Adrenal gland (tissue), 12 donors: Measurements from ENCODE around the gene CD8A. TPM values are rescaled to one million over a fixed set of nuclear protein-coding genes. Genes with fewer than 3 reads are reported as not detected.

Experiments
- DNase-seq, 7 donors: peaks; one replicate each; pipeline ENCODE4 v3.0.0-alpha.2; 2019 to 2020
- H3K27ac ChIP-seq, 5 donors: fragments of 200-600 bp; sonication (generic) in 4 of 5; 1 replicate in 3 of 5; 2 replicates in 2 of 5; pipeline versions ENCODE4 v1.5.1 to v1.8.0; 2016 to 2020; ENCODE audit warnings: mild to moderate bottlenecking in 1 of 5
- H3K27me3 ChIP-seq: fragments of 200-600 bp; 2 replicates; pipeline ENCODE4 v1.8.0; 2021
- H3K36me3 ChIP-seq, 2 donors: fragments of 200-600 bp; replicated peaks in 1 of 2; 1 replicate in 1 of 2; 2 replicates in 1 of 2; pipeline versions ENCODE4 v1.5.1 to v1.8.0; 2018 to 2022
- H3K4me1 ChIP-seq, 2 donors: fragments of 200-600 bp; replicated peaks in 1 of 2; 1 replicate in 1 of 2; 2 replicates in 1 of 2; pipeline versions ENCODE4 v1.5.1 to v1.8.0; 2018 to 2021
- H3K4me3 ChIP-seq, 4 donors: fragments of 200-600 bp; sonication (generic) in 3 of 4; one replicate each; pipeline ENCODE4 v1.5.1; 2016 to 2018
- H3K9me3 ChIP-seq, 3 donors: fragments of 200-600 bp; sonication (generic) in 1 of 3; replicated peaks in 1 of 3; 1 replicate in 2 of 3; 2 replicates in 1 of 3; pipeline versions ENCODE4 v1.5.1 to v1.8.0; 2016 to 2021
- CTCF ChIP-seq, 6 experiments: fragments of 450-650 bp in 4 of 6; fragments of 200-600 bp in 2 of 6; sonication (generic) in 1 of 6; IDR thresholded peaks; 1 replicate in 5 of 6; 2 replicates in 1 of 6; pipeline versions ENCODE4 v1.5.1 to v1.8.0; 2016 to 2021; ENCODE audit warnings: antibody characterized with exemption in 6 of 6, mild to moderate bottlenecking in 2 of 6, moderate library complexity in 1 of 6
- POLR2A ChIP-seq, 2 donors: fragments of 450-650 bp; IDR thresholded peaks; one replicate each; pipeline ENCODE4 v1.6.1; 2017; ENCODE audit warnings: antibody characterized with exemption in 2 of 2, mild to moderate bottlenecking in 2 of 2, moderate library complexity in 1 of 2
- WGBS, 4 donors: extraction: QIAGEN DNeasy Blood & Tissue Kit in 2 of 4; methylation state at CpG; one replicate each; pipeline versions ENCODE4 v1.1.5 to v1.1.7; 2013 to 2017; 5-methylcytosine and 5-hydroxymethylcytosine counted together
- intact Hi-C, 2 donors: fragments of 100-400 bp; cut with DNase I; formaldehyde crosslinking; loops; one replicate each; pipeline versions ENCODE4 v1.14.1 to v1.15.0; 2022 to 2023
- polyA plus RNA-seq, 3 donors: library from polyadenylated mRNA; stranded (reverse); fragments of 200-250 nt in 2 of 3; fragments of 350-450 nt in 1 of 3; fragmentation: Illumina TruSeq in 1 of 3; extraction: RNeasy Lipid Tissue Mini Kit (QIAGEN cat#74804) in 1 of 3; gene quantifications; one replicate each; pipeline ENCODE4 v1.2.3, GENCODE V29; 2013 to 2014
- total RNA-seq, 9 donors: library from RNA; depleted of rRNA in 4 of 9; stranded (reverse); fragments of >200 nt in 4 of 9; fragments of 120-200 nt in 1 of 9; fragmentation: NEBNext Ultra II Directional in 1 of 9; extraction: Animal tissue kit (Norgen Biotek cat#: 25700) in 1 of 9; gene quantifications; one replicate each; pipeline versions ENCODE4 v1.1.0 to v1.2.4, GENCODE V29; 2013 to 2023
- donor health status: healthy with polysubstance abuse.
- donor health status: Bipolar disorder and iron deficiency.
- donor health status: DM: yes; HTN: yes; CAD: no.
- donor health status: DM: no; HTN: no; CAD: no.
- donor health status: DM: no; HTN: no; CAD: no.
- donor health status: DM: yes; HTN: yes; CAD: no.

The CD8A gene
- total and polyA plus RNA-seq, 12 donors: 1.1 to 4.4 (median 1.8) TPM; not detected in 1

DNA sequence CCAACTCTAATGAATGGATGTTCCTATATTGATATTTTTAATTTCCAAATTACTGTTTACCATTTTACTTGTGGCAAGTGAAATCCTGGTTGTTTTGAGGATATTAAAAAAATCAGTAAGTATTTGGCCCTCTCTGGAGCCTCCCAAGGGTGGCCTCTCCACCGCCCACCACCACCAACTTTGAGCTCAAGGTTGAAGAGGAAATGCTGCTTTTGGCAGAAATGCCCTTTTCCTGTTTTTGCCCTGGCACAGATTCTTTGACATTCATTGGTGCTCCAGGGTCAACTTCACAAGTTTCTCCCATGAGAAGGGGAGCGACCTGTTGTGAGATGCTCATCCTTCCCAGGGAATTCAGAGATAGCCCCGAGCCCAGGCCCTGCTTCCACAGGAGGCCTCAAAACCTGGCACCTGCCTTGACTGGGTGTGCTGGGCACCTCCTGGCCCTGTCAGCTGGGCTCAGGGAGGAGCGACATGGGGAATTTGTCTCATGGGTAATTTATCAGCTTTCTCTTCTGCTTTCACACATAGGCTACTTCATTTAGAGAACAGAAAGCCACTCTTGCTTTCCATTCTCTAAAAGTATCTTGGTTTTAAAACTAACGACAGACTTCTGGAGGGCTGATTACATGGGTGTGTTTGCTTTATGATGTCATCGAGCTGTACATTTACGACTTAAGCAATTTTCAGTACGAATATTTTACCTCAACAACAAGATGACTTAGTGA lies 6.9 kb downstream of the CD8A start:
- Histone ChIP-seq H3K4me1 (peaks cover 6 to 14% of the 10 kb centered on the region in 2 donors), H3K9me3 (no peaks in the 10 kb centered on the region), H3K36me3 (no peaks in the 10 kb centered on the region), H3K4me3 (no peak overlapping the region), H3K27me3 (no peaks in the 10 kb centered on the region), H3K27ac (no peak overlapping the region)
- intact Hi-C loops: no loop called here
- WGBS, 4 donors: 67 to 74% (median 70%) methylated on average over 8 of the region's 8 CpGs
- TF ChIP-seq CTCF (IDR thresholded peaks at IDR 0.05) (no peak), POLR2A (IDR thresholded peaks at IDR 0.05) (no peak)
- no peak for DNase-seq

DNA sequence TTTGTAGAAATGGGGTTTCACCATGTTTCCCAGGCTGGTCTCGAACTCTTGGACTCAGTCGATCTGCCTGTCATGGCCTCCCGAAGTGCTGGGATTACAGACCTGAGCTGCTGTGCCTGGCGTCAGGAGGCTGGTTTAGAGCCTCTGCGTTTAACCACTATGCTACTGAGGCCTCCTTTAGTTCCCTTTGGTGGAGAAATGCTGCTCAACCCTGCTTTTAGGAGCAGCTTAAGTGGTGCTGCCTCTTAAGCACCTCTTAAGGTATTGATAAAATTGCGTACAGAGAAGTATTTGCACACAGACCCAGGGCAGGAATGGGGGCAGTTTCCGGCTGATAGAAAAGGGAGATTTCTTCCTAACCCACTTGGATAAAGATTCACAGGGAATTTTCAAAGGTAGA lies 8.0 kb downstream of the CD8A start:
- Histone ChIP-seq H3K4me1 (peaks cover 0 to 5% of the 10 kb centered on the region in 2 donors), H3K36me3 (no peaks in the 10 kb centered on the region), H3K9me3 (no peaks in the 10 kb centered on the region), H3K27ac (no peak overlapping the region), H3K4me3 (no peak overlapping the region), H3K27me3 (no peaks in the 10 kb centered on the region)
- no peak for TF ChIP-seq POLR2A (IDR thresholded peaks at IDR 0.05)
- TF ChIP-seq CTCF (IDR thresholded peaks at IDR 0.05): no peak
- DNase-seq: no peak
- intact Hi-C loops: no loop called here
- WGBS, 4 donors: 93 to 96% (median 94%) methylated on average over 7 of the region's 7 CpGs

GRCh38 chr2:86781363-86781762 lies 9.3 kb downstream of the CD8A start:
- intact Hi-C loops: no loop called here
- WGBS, 4 donors: 68 to 75% (median 71%) methylated on average over 9 of the region's 9 CpGs
- no peaks in the 10 kb centered on the region for H3K4me1 ChIP-seq

DNA sequence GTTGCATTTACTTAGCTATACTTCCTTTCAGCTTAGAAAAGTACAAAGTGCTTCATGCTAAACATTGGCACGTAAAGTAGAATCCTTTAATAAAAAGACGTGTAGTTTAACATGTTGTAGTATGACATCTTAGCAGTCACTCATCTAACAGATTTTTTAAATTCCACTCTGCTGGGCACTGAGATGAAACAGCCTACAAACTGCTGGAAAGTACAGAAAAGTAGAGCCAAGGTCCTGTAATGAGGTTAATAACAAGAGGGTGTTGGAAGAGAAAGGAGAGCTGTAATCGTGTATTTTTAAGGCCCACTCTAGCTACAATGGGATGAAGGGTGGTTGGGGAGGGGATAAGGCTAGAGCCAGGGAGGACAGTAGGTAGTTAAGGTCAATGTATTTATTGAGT lies 10.7 kb downstream of the CD8A start:
- DNase-seq: no peak
- H3K27me3 ChIP-seq: no peaks in the 10 kb centered on the region
- WGBS, 4 donors: 63 to 72% (median 68%) methylated on average over 3 of the region's 3 CpGs
- no peaks in the 10 kb centered on the region for H3K4me1 ChIP-seq
- no peak overlapping the region for H3K4me3 ChIP-seq
- H3K36me3 ChIP-seq: no peaks in the 10 kb centered on the region
- H3K27ac ChIP-seq: no peak overlapping the region
- H3K9me3 ChIP-seq: no peaks in the 10 kb centered on the region
- intact Hi-C loops: no loop called here
- TF ChIP-seq POLR2A (IDR thresholded peaks at IDR 0.05) (no peak), CTCF (IDR thresholded peaks at IDR 0.05) (no peak)

More at GRCh38 chr2:86781363-86781762, 9.3 kb downstream of the CD8A start:
- Histone ChIP-seq H3K27me3 (no peaks in the 10 kb centered on the region), H3K9me3 (no peaks in the 10 kb centered on the region), H3K27ac (no peak overlapping the region), H3K36me3 (no peaks in the 10 kb centered on the region), H3K4me3 (no peak overlapping the region)
- DNase-seq: no peak
- TF ChIP-seq POLR2A (IDR thresholded peaks at IDR 0.05) (no peak), CTCF (IDR thresholded peaks at IDR 0.05) (no peak)
